HepG2 (cell line): ENCODE results near the gene TRIM3. TPM values are rescaled to one million over a fixed set of nuclear protein-coding genes. Genes with fewer than 3 reads are reported as not detected.
A peak's percentile ranks its signal among the peaks of the same experiment; 100 is the strongest.

Experiments
- ADNP ChIP-seq: sonication (generic); formaldehyde crosslinking; IDR thresholded peaks from 2 replicates; pipeline ENCODE4 v1.4.0; 2020; ENCODE audit warnings: missing genetic modification reagents
- AGO1 ChIP-seq: fragments of 200-400 bp; formaldehyde crosslinking; IDR thresholded peaks from 2 replicates; pipeline ENCODE4 v1.6.1; 2017; ENCODE audit warnings: mild to moderate bottlenecking, low read depth, low read length, moderate library complexity; ENCODE audit not compliant: poor library complexity, severe bottlenecking
- AGO2 ChIP-seq: fragments of 200-400 bp; formaldehyde crosslinking; optimal IDR thresholded peaks from 2 replicates; pipeline ENCODE3; 2017; ENCODE audit warnings: mild to moderate bottlenecking, low read depth, low read length, moderate library complexity
- DMAP1 ChIP-seq: IDR thresholded peaks from 2 replicates; pipeline ENCODE4 v1.6.1; 2016
- KLF11 ChIP-seq: IDR thresholded peaks from 2 replicates; pipeline ENCODE4 v1.6.1; 2016; ENCODE audit warnings: missing compliant biosample characterization
- MBNL3 ChIP-seq: fragments of 250-450 bp; sonication (Bioruptor Pico); conservative IDR thresholded peaks from 2 replicates; pipeline ENCODE4 v1.8.0; 2022; ENCODE audit warnings: mild to moderate bottlenecking, inconsistent platforms
- MYC ChIP-seq: sonication (generic); formaldehyde crosslinking; IDR thresholded peaks from 2 replicates; pipeline ENCODE4 v1.9.0; 2021; ENCODE audit warnings: missing genetic modification reagents, borderline replicate concordance
- PTBP1 ChIP-seq: fragments of 200-400 bp; formaldehyde crosslinking; IDR thresholded peaks from 2 replicates; pipeline ENCODE4 v1.6.1; 2018; ENCODE audit warnings: low read length, low read depth; ENCODE audit not compliant: poor library complexity, severe bottlenecking
- RXRA ChIP-seq: sonication (generic); formaldehyde crosslinking; IDR thresholded peaks from 2 replicates; pipeline ENCODE4 v1.5.1; 2020; ENCODE audit warnings: missing genetic modification reagents
- ZNF30 ChIP-seq: sonication (generic); formaldehyde crosslinking; IDR thresholded peaks from 2 replicates; pipeline ENCODE4 v1.5.0; 2020; ENCODE audit warnings: mild to moderate bottlenecking, missing genetic modification reagents
- ZNF335 ChIP-seq: sonication (generic); formaldehyde crosslinking; IDR thresholded peaks from 2 replicates; pipeline ENCODE4 v1.4.0; 2020; ENCODE audit warnings: missing genetic modification reagents
- ZSCAN25 ChIP-seq: sonication (generic); formaldehyde crosslinking; IDR thresholded peaks from 2 replicates; pipeline ENCODE4 v1.8.0; 2022; ENCODE audit warnings: mild to moderate bottlenecking, missing genetic modification reagents
- polyA plus RNA-seq, 8 experiments: library from polyadenylated mRNA; depleted of rRNA in 3 of 8; stranded (reverse) in 7 of 8; unstranded in 1 of 8; fragments of >200 nt; fragmentation: Illumina TruSeq in 4 of 8; extraction: Trizol in 4 of 8; gene quantifications; 2 replicates each; pipeline versions ENCODE4 v1.2.1 to v1.2.3, GENCODE V29; 2011 to 2016; ENCODE audit warnings: low read depth in 4 of 8, missing spikeins in 1 of 8, mixed read lengths in 1 of 8; ENCODE audit not compliant: insufficient read depth in 1 of 8
- total RNA-seq, 5 experiments: library from RNA; depleted of rRNA; stranded (reverse); fragments of >200 nt; fragmentation: Illumina TruSeq; extraction: Trizol; gene quantifications; 2 replicates each; pipeline ENCODE4 v1.2.3, GENCODE V29; 2016; ENCODE audit warnings: low read depth in 1 of 5
- TF ChIP-seq, protein P1 (sequence below): sonication (generic); formaldehyde crosslinking; IDR thresholded peaks from 2 replicates; pipeline ENCODE4 v1.5.0; 2020; ENCODE audit warnings: missing genetic modification reagents
- TF ChIP-seq, protein P2 (sequence below): sonication (generic); formaldehyde crosslinking; IDR thresholded peaks from 2 replicates; pipeline ENCODE4 v1.5.1; 2020; ENCODE audit warnings: missing genetic modification reagents, mild to moderate bottlenecking, borderline replicate concordance
- TF ChIP-seq, protein P3 (sequence below): sonication (generic); formaldehyde crosslinking; IDR thresholded peaks from 2 replicates; pipeline ENCODE4 v1.4.0; 2020; ENCODE audit warnings: missing genetic modification reagents
- TF ChIP-seq, protein P4 (sequence below): sonication (generic); formaldehyde crosslinking; IDR thresholded peaks from 2 replicates; pipeline ENCODE4 v1.5.1; 2020; ENCODE audit warnings: missing genetic modification reagents, mild to moderate bottlenecking, borderline replicate concordance
- TF ChIP-seq, protein P5 (sequence below): sonication (generic); formaldehyde crosslinking; IDR thresholded peaks from 2 replicates; pipeline ENCODE4 v1.4.0; 2020; ENCODE audit warnings: missing genetic modification reagents
- TF ChIP-seq, protein P6 (sequence below): sonication (generic); formaldehyde crosslinking; IDR thresholded peaks from 2 replicates; pipeline ENCODE4 v1.5.0; 2020; ENCODE audit warnings: missing genetic modification reagents
- TF ChIP-seq, protein P7 (sequence below): sonication (generic); formaldehyde crosslinking; IDR thresholded peaks from 2 replicates; pipeline ENCODE4 v1.5.0; 2020; ENCODE audit warnings: missing genetic modification reagents

TRIM3 gene
- total and polyA plus RNA-seq, 2 of the 13 experiments (the other 11 are each of a cell fraction or from before 2014, with no cell fraction given): 3.6 to 6.3 TPM

DNA sequence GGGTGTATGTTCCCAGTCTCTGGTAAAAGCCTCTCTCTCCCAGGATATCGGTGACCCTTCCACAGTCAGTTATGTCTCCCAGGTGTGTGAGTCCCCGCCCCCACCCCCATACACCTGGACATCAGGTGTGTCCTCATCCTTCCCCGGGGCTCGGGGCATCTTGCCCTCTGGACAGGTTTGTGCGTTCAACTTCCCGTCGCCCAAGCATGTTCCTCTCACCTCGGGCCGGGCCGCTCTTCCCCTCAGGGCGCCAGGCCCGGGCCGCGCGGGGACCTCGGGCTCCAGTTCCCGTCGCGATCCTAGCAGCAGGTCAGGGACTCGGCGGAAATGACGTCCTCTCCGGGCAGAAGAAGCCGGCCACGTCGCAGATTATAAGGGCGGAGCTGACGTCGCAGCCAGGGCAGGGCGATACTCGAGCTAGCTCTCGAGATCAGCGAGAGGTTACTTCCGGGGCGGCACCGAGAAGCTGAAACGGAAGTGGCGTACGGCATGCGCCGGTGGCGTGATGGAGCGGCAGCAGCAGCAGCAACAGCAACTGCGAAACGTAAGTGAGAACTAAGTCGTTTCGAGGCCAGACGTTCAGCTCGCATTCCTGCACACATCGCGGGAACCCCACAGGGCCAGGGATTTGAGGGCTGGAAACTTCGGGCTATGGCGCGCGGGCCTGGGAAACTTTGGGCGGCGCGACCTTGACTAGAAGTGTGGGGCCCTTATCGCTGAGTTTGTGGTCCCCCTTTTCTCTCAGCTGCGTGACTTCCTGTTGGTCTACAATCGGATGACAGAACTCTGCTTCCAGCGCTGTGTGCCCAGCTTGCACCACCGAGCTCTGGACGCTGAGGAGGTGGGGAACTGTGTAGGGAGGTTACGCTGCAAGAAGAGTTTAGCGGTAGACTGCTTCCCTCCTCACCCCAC is 7.5 kb upstream of the TRIM3 start, which contains the start of the genes ARFIP2 and TIMM10B (continued):
- TF ChIP-seq, protein P1, sequence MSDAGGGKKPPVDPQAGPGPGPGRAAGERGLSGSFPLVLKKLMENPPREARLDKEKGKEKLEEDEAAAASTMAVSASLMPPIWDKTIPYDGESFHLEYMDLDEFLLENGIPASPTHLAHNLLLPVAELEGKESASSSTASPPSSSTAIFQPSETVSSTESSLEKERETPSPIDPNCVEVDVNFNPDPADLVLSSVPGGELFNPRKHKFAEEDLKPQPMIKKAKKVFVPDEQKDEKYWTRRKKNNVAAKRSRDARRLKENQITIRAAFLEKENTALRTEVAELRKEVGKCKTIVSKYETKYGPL (CRISPR knock-in tag): no peak
- TF ChIP-seq, protein P2, sequence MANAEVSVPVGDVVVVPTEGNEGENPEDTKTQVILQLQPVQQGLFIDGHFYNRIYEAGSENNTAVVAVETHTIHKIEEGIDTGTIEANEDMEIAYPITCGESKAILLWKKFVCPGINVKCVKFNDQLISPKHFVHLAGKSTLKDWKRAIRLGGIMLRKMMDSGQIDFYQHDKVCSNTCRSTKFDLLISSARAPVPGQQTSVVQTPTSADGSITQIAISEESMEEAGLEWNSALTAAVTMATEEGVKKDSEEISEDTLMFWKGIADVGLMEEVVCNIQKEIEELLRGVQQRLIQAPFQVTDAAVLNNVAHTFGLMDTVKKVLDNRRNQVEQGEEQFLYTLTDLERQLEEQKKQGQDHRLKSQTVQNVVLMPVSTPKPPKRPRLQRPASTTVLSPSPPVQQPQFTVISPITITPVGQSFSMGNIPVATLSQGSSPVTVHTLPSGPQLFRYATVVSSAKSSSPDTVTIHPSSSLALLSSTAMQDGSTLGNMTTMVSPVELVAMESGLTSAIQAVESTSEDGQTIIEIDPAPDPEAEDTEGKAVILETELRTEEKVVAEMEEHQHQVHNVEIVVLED: peak; percentile 93
- TF ChIP-seq AGO2 (peak; percentile 65), DMAP1 (CRISPR knock-in tag) (peak; percentile 88), KLF11 (CRISPR knock-in tag) (peak; percentile 29; the same call in 1 of the 2 replicates), PTBP1 (no peak), MBNL3 (CRISPR knock-in tag) (no peak), ZNF335 (CRISPR knock-in tag) (peak; percentile 45; the same call in 1 of the 2 replicates), ZNF30 (CRISPR knock-in tag) (no peak), ZSCAN25 (CRISPR knock-in tag) (peak; percentile 29; the same call in 1 of the 2 replicates), RXRA (CRISPR knock-in tag) (peak; percentile 73), AGO1 (peak; percentile 88), MYC (CRISPR knock-in tag) (peak; percentile 80; the same call in 1 of the 2 replicates), ADNP (CRISPR knock-in tag) (no peak)
- TF ChIP-seq, protein P3, sequence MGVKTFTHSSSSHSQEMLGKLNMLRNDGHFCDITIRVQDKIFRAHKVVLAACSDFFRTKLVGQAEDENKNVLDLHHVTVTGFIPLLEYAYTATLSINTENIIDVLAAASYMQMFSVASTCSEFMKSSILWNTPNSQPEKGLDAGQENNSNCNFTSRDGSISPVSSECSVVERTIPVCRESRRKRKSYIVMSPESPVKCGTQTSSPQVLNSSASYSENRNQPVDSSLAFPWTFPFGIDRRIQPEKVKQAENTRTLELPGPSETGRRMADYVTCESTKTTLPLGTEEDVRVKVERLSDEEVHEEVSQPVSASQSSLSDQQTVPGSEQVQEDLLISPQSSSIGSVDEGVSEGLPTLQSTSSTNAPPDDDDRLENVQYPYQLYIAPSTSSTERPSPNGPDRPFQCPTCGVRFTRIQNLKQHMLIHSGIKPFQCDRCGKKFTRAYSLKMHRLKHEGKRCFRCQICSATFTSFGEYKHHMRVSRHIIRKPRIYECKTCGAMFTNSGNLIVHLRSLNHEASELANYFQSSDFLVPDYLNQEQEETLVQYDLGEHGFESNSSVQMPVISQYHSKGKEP (CRISPR knock-in tag): peak; percentile 33; the same call in 1 of the 2 replicates
- TF ChIP-seq, protein P4, sequence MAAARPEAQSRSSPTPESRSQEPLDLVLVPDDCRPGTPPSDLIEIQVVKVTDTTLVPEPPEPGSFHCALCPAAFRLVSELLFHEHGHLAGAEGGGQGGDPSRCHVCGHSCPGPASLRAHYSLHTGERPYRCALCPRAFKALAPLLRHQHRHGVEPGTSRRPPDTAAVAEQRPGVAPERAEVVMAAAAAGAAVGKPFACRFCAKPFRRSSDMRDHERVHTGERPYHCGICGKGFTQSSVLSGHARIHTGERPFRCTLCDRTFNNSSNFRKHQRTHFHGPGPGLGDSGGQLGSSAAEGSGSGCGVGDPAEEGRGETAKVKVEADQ (CRISPR knock-in tag): peak; percentile 83; the same call in 1 of the 2 replicates
- TF ChIP-seq, protein P5, sequence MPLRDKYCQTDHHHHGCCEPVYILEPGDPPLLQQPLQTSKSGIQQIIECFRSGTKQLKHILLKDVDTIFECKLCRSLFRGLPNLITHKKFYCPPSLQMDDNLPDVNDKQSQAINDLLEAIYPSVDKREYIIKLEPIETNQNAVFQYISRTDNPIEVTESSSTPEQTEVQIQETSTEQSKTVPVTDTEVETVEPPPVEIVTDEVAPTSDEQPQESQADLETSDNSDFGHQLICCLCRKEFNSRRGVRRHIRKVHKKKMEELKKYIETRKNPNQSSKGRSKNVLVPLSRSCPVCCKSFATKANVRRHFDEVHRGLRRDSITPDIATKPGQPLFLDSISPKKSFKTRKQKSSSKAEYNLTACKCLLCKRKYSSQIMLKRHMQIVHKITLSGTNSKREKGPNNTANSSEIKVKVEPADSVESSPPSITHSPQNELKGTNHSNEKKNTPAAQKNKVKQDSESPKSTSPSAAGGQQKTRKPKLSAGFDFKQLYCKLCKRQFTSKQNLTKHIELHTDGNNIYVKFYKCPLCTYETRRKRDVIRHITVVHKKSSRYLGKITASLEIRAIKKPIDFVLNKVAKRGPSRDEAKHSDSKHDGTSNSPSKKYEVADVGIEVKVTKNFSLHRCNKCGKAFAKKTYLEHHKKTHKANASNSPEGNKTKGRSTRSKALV: 0 out of 2 replicates have a peak, but pooled peaks have one; percentile 67
- TF ChIP-seq, protein P6, sequence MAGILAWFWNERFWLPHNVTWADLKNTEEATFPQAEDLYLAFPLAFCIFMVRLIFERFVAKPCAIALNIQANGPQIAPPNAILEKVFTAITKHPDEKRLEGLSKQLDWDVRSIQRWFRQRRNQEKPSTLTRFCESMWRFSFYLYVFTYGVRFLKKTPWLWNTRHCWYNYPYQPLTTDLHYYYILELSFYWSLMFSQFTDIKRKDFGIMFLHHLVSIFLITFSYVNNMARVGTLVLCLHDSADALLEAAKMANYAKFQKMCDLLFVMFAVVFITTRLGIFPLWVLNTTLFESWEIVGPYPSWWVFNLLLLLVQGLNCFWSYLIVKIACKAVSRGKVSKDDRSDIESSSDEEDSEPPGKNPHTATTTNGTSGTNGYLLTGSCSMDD (CRISPR knock-in tag): no peak
- TF ChIP-seq, protein P7, sequence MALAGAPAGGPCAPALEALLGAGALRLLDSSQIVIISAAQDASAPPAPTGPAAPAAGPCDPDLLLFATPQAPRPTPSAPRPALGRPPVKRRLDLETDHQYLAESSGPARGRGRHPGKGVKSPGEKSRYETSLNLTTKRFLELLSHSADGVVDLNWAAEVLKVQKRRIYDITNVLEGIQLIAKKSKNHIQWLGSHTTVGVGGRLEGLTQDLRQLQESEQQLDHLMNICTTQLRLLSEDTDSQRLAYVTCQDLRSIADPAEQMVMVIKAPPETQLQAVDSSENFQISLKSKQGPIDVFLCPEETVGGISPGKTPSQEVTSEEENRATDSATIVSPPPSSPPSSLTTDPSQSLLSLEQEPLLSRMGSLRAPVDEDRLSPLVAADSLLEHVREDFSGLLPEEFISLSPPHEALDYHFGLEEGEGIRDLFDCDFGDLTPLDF: 0 out of 2 replicates have a peak, but pooled peaks have one; percentile 23
